ENCODE measurements around the gene THBS1.

THBS1 gene

DNA sequence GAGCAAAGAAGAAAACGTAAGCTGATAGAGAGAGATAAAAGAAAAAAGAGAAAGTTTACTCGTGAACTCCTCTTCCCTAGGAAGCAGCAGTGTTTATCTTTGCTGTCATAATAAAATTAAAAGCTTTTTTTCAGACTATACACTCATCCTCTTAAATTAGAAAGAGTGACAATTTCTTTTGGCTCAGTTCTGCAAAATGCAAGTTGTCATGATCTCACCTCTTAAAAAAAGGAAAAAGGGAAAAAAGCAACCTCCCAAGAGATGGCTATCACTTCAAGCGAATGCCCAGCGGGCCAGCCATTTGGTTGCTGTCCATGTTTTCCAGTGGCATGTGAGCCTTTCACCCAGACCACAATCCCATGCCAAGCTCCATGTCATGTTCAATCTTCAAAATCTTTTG lies 7.0 kb upstream of the THBS1 start:
- DNase-seq (ENCODE audit: low read depth in 2 of 2): no peak

DNA sequence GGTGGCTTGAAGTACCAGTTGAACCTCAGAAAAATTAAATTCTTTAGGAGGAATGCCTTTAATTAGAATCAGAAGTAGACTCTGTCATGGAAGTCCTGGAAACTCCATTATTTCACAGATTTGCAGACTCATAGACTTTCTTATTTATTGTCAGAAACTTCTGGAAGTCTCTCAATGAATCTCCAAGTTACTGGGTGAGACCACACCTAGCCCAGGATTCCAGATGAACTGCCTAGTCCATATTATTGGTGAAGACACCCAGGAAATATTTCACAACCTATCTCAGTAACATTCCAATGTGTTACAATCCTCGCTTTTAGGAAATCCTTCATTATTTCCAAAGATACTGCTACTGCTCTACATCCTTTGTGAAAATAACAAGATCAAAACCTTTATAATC lies 6.5 kb upstream of the THBS1 start:
- no peak for DNase-seq (ENCODE audit: low read depth in 2 of 2)

- no peak for DNase-seq (ENCODE audit: low read depth in 2 of 2)
These were observed 5.7 kb upstream of the THBS1 start for GRCh38 chr15:39575180-39575579.

DNA sequence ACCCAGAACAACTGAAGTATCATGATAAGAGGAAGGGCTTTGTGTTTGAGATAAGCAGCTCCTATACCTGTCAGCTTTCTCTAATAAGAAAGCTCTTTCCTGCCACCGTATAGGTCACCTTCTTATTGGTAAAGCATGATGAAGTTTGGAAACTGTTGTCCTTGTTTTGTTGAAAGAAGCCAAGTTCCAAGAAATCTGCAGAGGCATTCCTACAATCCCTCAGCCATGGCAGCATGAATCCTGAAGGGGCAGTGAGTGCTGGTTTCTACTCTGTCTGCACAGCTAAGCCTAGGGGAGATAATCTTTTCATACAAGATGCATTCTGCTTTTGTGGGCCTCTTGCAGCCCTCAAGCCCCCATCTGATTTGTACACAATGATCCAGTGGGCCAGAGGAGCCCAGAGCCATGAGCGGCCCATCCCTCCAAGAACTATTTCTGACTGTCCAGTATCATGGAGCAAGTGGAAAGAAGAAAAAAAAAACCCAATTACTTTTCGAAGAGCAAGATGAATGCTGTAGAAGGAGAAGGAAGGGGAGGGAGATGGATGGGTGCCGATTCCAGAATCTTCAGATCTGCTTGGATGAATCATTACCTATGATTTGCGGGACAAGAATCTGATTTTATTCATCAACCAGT lies 1.9 kb upstream of the THBS1 start:
- DNase-seq (ENCODE audit: low read depth in 2 of 2): no peak

DNA sequence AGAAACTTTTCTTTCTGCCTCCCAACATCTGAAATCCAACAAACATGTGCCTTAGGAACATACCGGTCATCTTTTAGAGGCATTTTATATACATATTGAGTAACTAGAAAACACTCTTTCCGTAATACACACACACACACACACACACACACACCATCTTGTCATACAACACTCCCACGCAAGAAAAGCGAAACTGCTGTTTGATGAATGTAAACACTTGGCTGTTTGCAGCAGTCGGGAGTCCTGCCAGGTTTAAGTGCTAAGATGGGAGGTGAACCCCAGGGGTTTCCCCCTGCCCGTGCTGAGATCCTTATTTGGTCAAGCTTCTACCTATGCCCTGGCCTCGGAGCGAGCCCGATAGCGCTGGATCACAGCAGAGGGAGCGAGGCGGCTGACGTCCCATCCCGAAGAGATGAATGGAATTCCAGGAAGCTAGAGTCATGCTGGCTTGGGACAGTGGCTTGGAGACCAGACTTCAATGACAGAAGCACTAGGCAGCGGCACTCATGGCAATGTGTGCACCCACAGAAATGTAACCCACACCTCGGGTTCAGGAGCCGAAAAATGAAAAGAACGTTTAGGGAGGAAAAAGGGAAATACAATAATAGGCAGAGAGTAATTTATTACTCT lies 1.3 kb upstream of the THBS1 start:
- no peak for DNase-seq (ENCODE audit: low read depth in 2 of 2)

DNA sequence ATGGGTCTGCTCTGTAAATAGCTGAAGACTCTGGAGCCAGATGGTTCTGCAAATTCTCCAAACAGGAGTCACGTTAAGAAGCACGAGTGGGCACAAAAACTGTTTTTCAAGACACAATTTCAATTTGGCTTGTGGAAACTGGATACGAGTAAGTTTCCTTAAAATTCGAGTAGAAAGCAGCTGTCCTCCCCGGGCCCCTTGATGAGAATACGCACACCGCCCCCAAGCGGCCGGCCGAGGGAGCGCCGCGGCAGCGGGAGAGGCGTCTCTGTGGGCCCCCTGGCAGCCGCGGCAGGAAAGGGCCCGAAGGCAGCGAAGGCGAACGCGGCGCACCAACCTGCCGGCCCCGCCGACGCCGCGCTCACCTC lies 778 bp upstream of the THBS1 start:
- DNase-seq (ENCODE audit: low read depth in 2 of 2): peak; percentile 78 to 89

- DNase-seq (ENCODE audit: low read depth in 2 of 2): no peak
These were observed 438 bp downstream of the THBS1 start for GRCh38 chr15:39581242-39581792.

GRCh38 chr15:39581793-39582285 lies 960 bp downstream of the THBS1 start:
- no peak for DNase-seq (ENCODE audit: low read depth in 2 of 2)

- DNase-seq (ENCODE audit: low read depth in 2 of 2): no peak
These were observed 1.6 kb downstream of the THBS1 start for GRCh38 chr15:39582286-39582976.

GRCh38 chr15:39582977-39583595 lies 2.2 kb downstream of the THBS1 start:
- no peak for DNase-seq (ENCODE audit: low read depth in 2 of 2)

- DNase-seq (ENCODE audit: low read depth in 2 of 2): peak in 1 of 2 donors; percentile 13
These were observed 2.9 kb downstream of the THBS1 start for GRCh38 chr15:39583596-39584265.

DNA sequence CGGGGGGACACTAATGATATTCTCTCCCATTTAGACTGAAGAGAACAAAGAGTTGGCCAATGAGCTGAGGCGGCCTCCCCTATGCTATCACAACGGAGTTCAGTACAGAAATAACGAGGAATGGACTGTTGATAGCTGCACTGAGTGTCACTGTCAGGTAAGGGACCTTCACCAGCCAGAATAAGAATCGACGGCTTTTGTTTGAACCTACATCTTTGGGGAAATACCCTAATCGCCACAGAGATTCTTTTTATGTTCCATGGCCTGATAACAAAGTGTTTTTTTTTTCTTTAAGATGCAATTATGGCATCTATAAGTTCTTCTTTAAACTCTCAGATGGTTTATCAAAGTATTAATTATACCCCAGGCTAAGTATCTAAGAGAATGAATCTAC lies 3.4 kb downstream of the THBS1 start:
- no peak for DNase-seq (ENCODE audit: low read depth in 2 of 2)

GRCh38 chr15:39584662-39585388 lies 3.9 kb downstream of the THBS1 start:
- DNase-seq (ENCODE audit: low read depth in 2 of 2): no peak

GRCh38 chr15:39585389-39585841 lies 4.5 kb downstream of the THBS1 start:
- DNase-seq (ENCODE audit: low read depth in 2 of 2): no peak

GRCh38 chr15:39585871-39586301 lies 5.0 kb downstream of the THBS1 start:
- DNase-seq (ENCODE audit: low read depth in 2 of 2): no peak

GRCh38 chr15:39586387-39587095 lies 5.7 kb downstream of the THBS1 start:
- no peak for DNase-seq (ENCODE audit: low read depth in 2 of 2)

- no peak for DNase-seq (ENCODE audit: low read depth in 2 of 2)
These were observed 6.3 kb downstream of the THBS1 start for GRCh38 chr15:39587096-39587721.

DNA sequence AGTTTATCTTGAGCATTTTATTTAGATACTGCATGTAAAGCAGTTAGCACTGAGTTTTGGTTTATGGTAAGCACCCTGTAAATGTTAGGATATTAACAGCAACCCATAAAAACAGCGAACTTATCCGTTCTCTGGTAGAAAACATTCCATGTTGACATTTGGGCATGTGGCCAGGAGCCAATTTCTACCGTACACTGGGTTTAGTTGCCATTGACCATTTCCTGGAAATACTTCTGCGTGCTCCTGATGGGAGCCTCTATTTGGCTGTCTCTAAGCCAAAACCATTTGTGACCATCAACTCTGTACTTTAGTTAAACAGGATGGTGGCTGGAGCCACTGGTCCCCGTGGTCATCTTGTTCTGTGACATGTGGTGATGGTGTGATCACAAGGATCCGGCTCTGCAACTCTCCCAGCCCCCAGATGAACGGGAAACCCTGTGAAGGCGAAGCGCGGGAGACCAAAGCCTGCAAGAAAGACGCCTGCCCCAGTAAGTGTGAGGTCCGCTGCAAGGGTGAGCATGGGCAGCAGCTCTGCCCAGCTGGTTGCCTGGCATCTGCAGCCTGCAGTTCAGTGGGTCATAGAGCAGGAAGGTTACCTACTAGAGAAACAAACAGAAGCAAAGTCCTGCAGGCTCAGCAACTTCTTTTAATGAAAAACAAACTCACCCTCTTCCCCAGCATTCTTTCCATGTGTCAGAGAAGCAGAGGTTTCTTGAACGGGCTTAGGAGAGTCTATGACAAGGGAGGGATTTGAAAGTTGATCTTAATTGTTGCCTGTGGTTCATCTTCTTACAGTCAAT lies 7.1 kb downstream of the THBS1 start:
- DNase-seq (ENCODE audit: low read depth in 2 of 2): no peak

Measured in stimulated activated CD8-positive, alpha-beta memory T cell treated with anti-CD3 and anti-CD28 coated beads, Interleukin-2, amount 100 ng/mL, for 48 hours (primary cell).